GM12873 (cell line): ENCODE results near the gene HAPSTR1.

Experiments
- TF ChIP-seq, protein P1 (sequence below): IDR thresholded peaks from 2 replicates; pipeline ENCODE4 v1.5.1; 2012; ENCODE audit warnings: low read depth, mild to moderate bottlenecking, moderate library complexity, low read length, control low read depth; ENCODE audit not compliant: insufficient read depth; ENCODE audit errors: missing control alignments

HAPSTR1 gene

DNA sequence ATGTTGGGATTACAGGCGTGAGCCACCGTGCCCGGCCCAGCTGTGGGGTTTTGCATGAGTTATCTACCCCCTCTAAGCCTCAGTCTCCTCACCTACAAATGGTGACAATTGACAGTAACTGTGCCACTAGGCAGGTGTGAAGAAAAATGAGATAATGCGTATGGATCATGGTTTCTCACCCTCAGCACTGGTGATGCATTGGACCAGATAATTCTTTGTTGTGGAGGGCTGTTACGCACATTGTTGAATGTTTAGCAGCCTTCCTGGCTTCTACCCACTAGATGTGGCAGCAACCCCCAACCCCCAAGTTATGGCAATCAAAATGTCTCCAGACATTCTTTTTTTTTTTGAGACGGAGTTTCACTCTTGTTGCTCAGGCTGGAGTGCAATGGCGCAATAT is 9.0 kb upstream of the HAPSTR1 start:
- TF ChIP-seq, protein P1, sequence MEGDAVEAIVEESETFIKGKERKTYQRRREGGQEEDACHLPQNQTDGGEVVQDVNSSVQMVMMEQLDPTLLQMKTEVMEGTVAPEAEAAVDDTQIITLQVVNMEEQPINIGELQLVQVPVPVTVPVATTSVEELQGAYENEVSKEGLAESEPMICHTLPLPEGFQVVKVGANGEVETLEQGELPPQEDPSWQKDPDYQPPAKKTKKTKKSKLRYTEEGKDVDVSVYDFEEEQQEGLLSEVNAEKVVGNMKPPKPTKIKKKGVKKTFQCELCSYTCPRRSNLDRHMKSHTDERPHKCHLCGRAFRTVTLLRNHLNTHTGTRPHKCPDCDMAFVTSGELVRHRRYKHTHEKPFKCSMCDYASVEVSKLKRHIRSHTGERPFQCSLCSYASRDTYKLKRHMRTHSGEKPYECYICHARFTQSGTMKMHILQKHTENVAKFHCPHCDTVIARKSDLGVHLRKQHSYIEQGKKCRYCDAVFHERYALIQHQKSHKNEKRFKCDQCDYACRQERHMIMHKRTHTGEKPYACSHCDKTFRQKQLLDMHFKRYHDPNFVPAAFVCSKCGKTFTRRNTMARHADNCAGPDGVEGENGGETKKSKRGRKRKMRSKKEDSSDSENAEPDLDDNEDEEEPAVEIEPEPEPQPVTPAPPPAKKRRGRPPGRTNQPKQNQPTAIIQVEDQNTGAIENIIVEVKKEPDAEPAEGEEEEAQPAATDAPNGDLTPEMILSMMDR: no peak

DNA sequence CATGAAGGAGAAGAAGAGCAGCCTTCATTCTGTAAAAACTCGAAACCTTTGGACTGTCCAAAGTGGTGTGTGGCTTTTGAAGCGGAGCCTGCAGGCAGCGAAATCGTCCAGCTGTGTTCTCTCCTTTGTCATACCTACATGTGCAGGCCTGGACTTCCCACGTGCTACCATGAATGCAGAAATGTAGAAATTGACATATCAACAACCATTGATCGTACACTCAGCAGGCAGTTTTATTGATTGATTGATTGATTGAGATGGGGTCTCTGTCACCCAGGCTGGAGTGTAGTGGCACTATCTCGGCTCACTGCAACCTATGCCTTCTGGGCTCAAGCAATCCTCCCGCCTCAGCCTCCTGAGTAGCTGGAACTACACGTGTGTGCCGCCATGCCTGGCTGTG is 2.6 kb upstream of the HAPSTR1 start:
- TF ChIP-seq, protein P1: no peak

DNA sequence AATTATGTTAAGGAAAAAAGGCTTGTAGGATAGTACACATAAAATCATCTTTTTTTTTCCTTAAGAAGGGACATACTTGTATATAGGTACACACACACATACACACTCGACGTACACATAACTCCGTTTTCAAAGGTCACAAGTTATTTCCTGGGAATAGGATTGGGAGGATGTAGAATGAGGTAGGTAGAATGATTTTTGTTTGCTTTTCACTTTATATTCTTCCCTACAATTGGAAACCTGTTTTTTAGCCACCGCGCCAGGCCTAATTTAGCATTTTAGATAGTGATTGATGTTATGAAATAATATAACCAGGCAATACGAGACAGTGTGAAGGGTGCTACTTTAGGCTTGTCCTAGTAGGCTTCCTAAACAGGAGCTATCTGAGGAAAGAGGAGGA is 1.8 kb upstream of the HAPSTR1 start:
- TF ChIP-seq, protein P1: no peak

DNA sequence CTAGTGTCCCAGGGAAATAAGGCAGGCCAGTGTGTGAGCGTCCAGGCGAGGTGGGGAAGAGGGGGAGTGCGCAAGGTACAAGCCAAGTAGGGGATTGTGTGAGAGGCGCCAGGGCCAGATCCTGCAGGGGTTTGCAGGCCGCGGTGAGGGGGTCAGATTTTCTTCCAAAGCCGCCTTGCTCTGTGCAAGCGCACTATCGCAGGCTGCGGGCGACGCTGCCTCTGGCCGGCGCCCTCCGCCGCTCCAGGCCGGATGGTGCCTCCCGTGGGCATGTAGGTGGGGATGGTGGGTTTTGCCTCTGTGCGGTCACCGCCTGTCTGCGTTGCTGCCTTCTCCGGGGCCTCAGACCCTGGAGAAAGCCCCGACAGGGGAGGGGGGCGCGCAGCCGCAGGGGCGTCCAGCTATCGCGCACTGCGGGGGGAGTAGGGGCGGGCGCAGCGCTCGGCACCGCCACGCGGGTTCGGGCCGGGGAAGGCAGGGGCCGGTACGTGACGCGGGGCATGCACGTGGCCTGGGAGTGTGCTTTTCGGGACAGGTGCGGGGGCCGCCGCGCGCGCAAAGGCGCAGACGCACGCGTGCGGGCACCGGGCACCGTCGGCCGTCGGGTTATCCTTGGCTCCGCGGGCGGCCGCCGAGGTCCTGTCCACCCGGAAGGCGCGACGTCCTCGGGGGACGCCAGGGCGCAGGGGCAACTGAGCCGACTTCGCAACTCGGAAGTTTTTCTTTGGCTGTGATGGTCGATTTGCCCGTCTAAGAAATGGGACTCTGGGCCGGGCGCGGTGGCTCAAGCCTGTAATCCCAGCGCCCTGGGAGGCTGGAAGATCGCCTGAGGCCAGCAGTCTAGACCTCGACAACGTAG is 1.1 kb upstream of the HAPSTR1 start:
- TF ChIP-seq, protein P1: no peak

- TF ChIP-seq, protein P1: no peak
Measured at GRCh38 chr16:9091867-9092281, 430 bp downstream of the HAPSTR1 start.

DNA sequence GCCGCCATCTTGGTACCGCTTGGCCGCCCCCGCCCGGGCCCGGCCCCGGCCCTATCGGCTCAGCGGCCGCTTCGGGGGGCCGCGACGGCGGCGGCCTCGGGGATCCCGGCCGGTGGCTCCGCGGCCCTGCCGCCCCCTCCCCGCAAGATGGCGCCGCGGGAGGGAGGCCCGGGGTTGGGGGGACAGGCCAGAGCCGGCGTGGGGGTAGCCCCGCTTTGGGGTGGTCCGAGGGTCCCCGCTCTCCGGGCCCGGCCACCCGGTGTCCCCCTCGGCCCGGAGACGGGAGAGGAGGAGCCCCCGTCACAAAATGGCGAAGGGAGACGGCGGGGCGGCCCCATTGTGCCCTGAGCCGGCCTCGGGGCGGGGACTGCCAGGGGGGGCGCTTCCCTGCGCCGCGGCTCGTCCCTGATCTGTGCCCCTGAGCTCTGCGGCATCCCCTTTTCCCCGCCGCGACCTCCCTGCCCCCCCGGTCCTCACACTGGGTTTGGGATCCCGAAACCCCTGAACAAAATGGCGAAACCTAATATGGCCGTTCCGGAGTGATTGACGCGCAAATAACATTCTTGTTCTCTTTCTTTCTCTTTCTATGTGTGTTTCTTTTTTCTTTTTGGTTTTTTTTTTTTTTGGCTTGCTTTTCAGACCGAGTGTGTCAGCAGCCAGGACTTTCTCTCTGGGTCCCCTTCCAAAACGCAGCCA is 986 bp downstream of the HAPSTR1 start:
- TF ChIP-seq, protein P1: no peak

DNA sequence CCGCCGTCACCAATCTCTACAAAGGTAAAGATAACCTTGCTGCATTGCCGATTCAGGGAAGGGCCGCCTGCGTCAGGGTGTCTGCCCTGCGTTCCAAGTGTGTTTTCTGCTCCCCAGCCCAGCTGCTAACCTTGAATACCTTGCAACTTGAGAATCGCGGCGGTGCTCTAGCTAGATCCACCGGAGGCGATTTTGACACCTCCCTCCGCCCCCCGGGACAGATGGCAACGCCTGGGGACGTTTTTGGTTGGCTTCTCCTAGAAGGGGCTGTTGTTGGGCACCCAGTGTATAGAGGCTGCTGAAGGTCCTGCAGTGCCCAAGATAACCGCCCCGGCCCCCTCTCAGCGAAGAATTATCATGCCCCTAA is 1.5 kb downstream of the HAPSTR1 start:
- TF ChIP-seq, protein P1: no peak
